Kidney (tissue), 22 donors: Measurements from ENCODE around the gene UTS2. TPM values are rescaled to one million over a fixed set of nuclear protein-coding genes. Genes with fewer than 3 reads are reported as not detected.

Experiments used
- DNase-seq, 5 donors: peaks; one replicate each; pipeline ENCODE4 v3.0.0-alpha.2; 2013 to 2020
- FAIRE-seq: peaks from 2 replicates; lab custom pipeline; 2012; peaks lifted over from hg19 to GRCh38; lab: Jason Lieb, UNC
- H3K27ac ChIP-seq, 2 donors: one replicate each; pipeline ENCODE4 v1.7.0; 2013; ENCODE audit warnings: low read depth in 2 of 2, low read length in 2 of 2, inconsistent platforms in 1 of 2
- H3K27me3 ChIP-seq: one replicate; pipeline ENCODE4 v1.7.1; 2013; ENCODE audit warnings: low read length, inconsistent platforms; ENCODE audit not compliant: control insufficient read depth, insufficient read depth
- H3K36me3 ChIP-seq, 3 donors: one replicate each; pipeline versions ENCODE4 v1.7.0 to v1.7.1; 2013; ENCODE audit warnings: low read length in 3 of 3, control low read depth in 1 of 3, inconsistent platforms in 1 of 3; ENCODE audit not compliant: insufficient read depth in 3 of 3, control insufficient read depth in 2 of 3
- H3K4me1 ChIP-seq, 3 donors: one replicate each; pipeline versions ENCODE4 v1.7.0 to v1.7.1; 2013; ENCODE audit warnings: low read length in 3 of 3, inconsistent platforms in 1 of 3, low read depth in 1 of 3; ENCODE audit not compliant: control insufficient read depth in 2 of 3, insufficient read depth in 2 of 3
- H3K4me3 ChIP-seq, 3 donors: one replicate each; pipeline versions ENCODE4 v1.7.0 to v1.8.1; 2013; ENCODE audit warnings: low read length in 3 of 3, control low read depth in 1 of 3, inconsistent platforms in 1 of 3
- H3K9ac ChIP-seq, 3 donors: one replicate each; pipeline versions ENCODE4 v1.7.0 to v1.7.1; 2013; ENCODE audit warnings: low read length in 3 of 3, control low read depth in 1 of 3, inconsistent platforms in 1 of 3
- H3K9me3 ChIP-seq, 3 donors: one replicate each; pipeline versions ENCODE4 v1.7.0 to v1.7.1; 2013; ENCODE audit warnings: low read length in 3 of 3, control low read depth in 1 of 3, inconsistent platforms in 1 of 3; ENCODE audit not compliant: control insufficient read depth in 2 of 3, insufficient read depth in 1 of 3
- CTCF ChIP-seq: IDR thresholded peaks from 3 replicates; pipeline ENCODE4 v1.5.1; 2012; ENCODE audit warnings: mild to moderate bottlenecking, moderate library complexity, borderline replicate concordance; ENCODE audit not compliant: insufficient read depth; ENCODE audit errors: extremely low read depth
- intact Hi-C: fragments of 100-400 bp; cut with DNase I; formaldehyde crosslinking; loops from one replicate; pipeline ENCODE4 v1.11.1; 2022
- long read RNA-seq, 10 donors: library from polyadenylated mRNA in 1 of 10; unstranded in 1 of 10; transcript quantifications; one replicate each; pipeline ENCODE4 v2.0.0 and lab custom pipeline, GENCODE V29; 2021 to 2026
- polyA plus RNA-seq: library from polyadenylated mRNA; stranded (reverse); fragments of 350-450 nt; fragmentation: Illumina TruSeq; extraction: RNeasy Lipid Tissue Mini Kit (QIAGEN cat#74804); gene quantifications from one replicate; pipeline ENCODE4 v1.2.3, GENCODE V29; 2014; ENCODE audit warnings: low read depth, low replicate concordance; ENCODE audit not compliant: insufficient read depth
- total RNA-seq: library from RNA; stranded (reverse); fragmentation: NEBNext Ultra II Directional; extraction: Animal tissue kit (Norgen Biotek cat#: 25700); gene quantifications from one replicate; pipeline ENCODE4 v1.2.1, GENCODE V29; 2021
- donor health status: control.
- donor health status: control.
- donor health status: control.
- donor health status: control.
- donor health status: control.
- donor health status: DM: yes; HTN: yes; CAD: no.
- donor health status: Normal renal cell carcinoma (clear cell type).

The UTS2 gene
- total RNA-seq (0.72 TPM), polyA plus RNA-seq (not detected)
- long read RNA-seq, donor 1 = 0 reads
- long read RNA-seq, donor 2 = 0 reads
- long read RNA-seq, donor 3 = 0 reads
- long read RNA-seq, donor 4 = 0 reads
- long read RNA-seq, donor 5 = 0 reads
- long read RNA-seq, donor 6 = 0 reads
- long read RNA-seq, donor 7 = 0 reads
- long read RNA-seq, donor 8 = 0 reads
- long read RNA-seq, donor 9 = 0 reads
- long read RNA-seq, donor 10 = 0 reads

GRCh38 chr1:7852804-7853683, at the start of gene UTS2:
TSS of gene UTS2 (minus strand) at chr1:7853065. CDS start at chr1:7853003, 62 bp downstream.
- DNase-seq (no peak), FAIRE-seq (no peak)

GRCh38 chr1:7899741-7900140, 46.9 kb upstream of the UTS2 start:
- TF ChIP-seq CTCF = no peak
- Histone ChIP-seq H3K4me3 (no peak overlapping the region), H3K36me3 (no peaks in the 10 kb centered on the region), H3K9ac (no peak overlapping the region), H3K27ac (no peak overlapping the region), H3K27me3 (no peaks in the 10 kb centered on the region), H3K9me3 (no peaks in the 10 kb centered on the region), H3K4me1 (no peaks in the 10 kb centered on the region)
- no peak for FAIRE-seq
- no peak for DNase-seq
- intact Hi-C loops = no loop called here

More at GRCh38 chr1:7852804-7853683, at the start of gene UTS2:
- Histone ChIP-seq H3K9me3 (no peaks in the 10 kb centered on the region), H3K4me1 (no peaks in the 10 kb centered on the region), H3K27me3 (no peaks in the 10 kb centered on the region), H3K9ac (no peak within 1 kb of the TSS), H3K27ac (no peak within 1 kb of the TSS), H3K36me3 (peaks cover 0 to 2% (median 0%) of the 10 kb centered on the region in 3 donors), H3K4me3 (no peak within 1 kb of the TSS)
- TF ChIP-seq CTCF = no peak
- intact Hi-C loops = no loop called here

GRCh38 chr1:7898962-7899361, 46.1 kb upstream of the UTS2 start:
- no peak overlapping the region for H3K4me3 ChIP-seq
- intact Hi-C loops = no loop called here
- H3K27ac ChIP-seq = no peak overlapping the region
- no peak for TF ChIP-seq CTCF
- H3K4me1 ChIP-seq = no peaks in the 10 kb centered on the region
- no peaks in the 10 kb centered on the region for H3K9me3 ChIP-seq
- no peaks in the 10 kb centered on the region for H3K27me3 ChIP-seq
- no peak overlapping the region for H3K9ac ChIP-seq
- FAIRE-seq (no peak), DNase-seq (no peak)
- H3K36me3 ChIP-seq = no peaks in the 10 kb centered on the region
